Esophagus muscularis mucosa (tissue), 4 donors: ENCODE data around the gene ROBO1. TPM values are rescaled to one million over a fixed set of nuclear protein-coding genes. Genes with fewer than 3 reads are reported as not detected.

Experiments
- DNase-seq: peaks from one replicate; pipeline ENCODE4 v3.0.0-alpha.2; 2017; ENCODE audit errors: extremely low spot score
- H3K27ac ChIP-seq, 4 donors: fragments of 200-600 bp; sonication (generic); replicated peaks in 1 of 4; 1 replicate in 3 of 4; 2 replicates in 1 of 4; pipeline ENCODE4 v1.5.1; 2016 to 2019; ENCODE audit warnings: mild to moderate bottlenecking in 1 of 4
- H3K27me3 ChIP-seq, 4 donors: fragments of 200-600 bp; sonication (generic); one replicate each; pipeline versions ENCODE4 v1.5.1 to v1.6.0; 2016 to 2019
- H3K36me3 ChIP-seq, 4 donors: fragments of 200-600 bp; sonication (generic); one replicate each; pipeline ENCODE4 v1.5.1; 2016 to 2019
- H3K4me1 ChIP-seq, 4 donors: fragments of 200-600 bp; sonication (generic); one replicate each; pipeline ENCODE4 v1.5.1; 2016 to 2019
- H3K4me3 ChIP-seq, 4 donors: fragments of 200-600 bp; sonication (generic); 1 replicate in 2 of 4; 2 replicates in 2 of 4; pipeline ENCODE4 v1.5.1; 2016 to 2019; ENCODE audit warnings: mild to moderate bottlenecking in 4 of 4, moderate library complexity in 1 of 4
- H3K9me3 ChIP-seq, 4 donors: fragments of 200-600 bp; sonication (generic); 1 replicate in 3 of 4; 2 replicates in 1 of 4; pipeline ENCODE4 v1.5.1; 2016 to 2019
- EP300 ChIP-seq: sonication (generic); formaldehyde crosslinking; IDR thresholded peaks from one replicate; pipeline ENCODE4 v1.6.1; 2017; ENCODE audit warnings: antibody characterized with exemption
- POLR2A ChIP-seq: fragments of 450-650 bp; IDR thresholded peaks from one replicate; pipeline ENCODE4 v1.6.1; 2017; ENCODE audit warnings: antibody characterized with exemption, moderate library complexity, mild to moderate bottlenecking, low read depth
- POLR2AphosphoS5 ChIP-seq, 2 donors: sonication (generic); formaldehyde crosslinking; IDR thresholded peaks; one replicate each; pipeline ENCODE4 v1.6.1; 2017; ENCODE audit warnings: antibody characterized with exemption in 2 of 2
- WGBS: methylation state at CpG from one replicate; pipeline ENCODE4 v1.1.5; 2018; 5-methylcytosine and 5-hydroxymethylcytosine counted together
- intact Hi-C: fragments of 100-400 bp; cut with DNase I; formaldehyde crosslinking; loops from one replicate; pipeline ENCODE4 v1.15.1; 2023
- total RNA-seq, 4 donors: library from RNA; depleted of rRNA; stranded (reverse); fragments of >200 nt; gene quantifications; one replicate each; pipeline versions ENCODE4 v1.1.0 to v1.2.1, GENCODE V29; 2016
- TF ChIP-seq, protein P1 (sequence below), 3 experiments: fragments of 200-600 bp in 2 of 3; fragments of 450-650 bp in 1 of 3; sonication (generic) in 2 of 3; IDR thresholded peaks; one replicate each; pipeline ENCODE4 v1.5.1; 2017 to 2019; ENCODE audit warnings: antibody characterized with exemption in 3 of 3, mild to moderate bottlenecking in 2 of 3, moderate library complexity in 1 of 3

Gene ROBO1
- total RNA-seq, 4 donors from 2014 or later = 9.6 to 14.2 (median 12.6) TPM

- Histone ChIP-seq H3K36me3 (no peaks in the 10 kb centered on the region), H3K27me3 (no peaks in the 10 kb centered on the region)
These were observed 531.3 kb downstream of the ROBO1 start for GRCh38 chr3:79236496-79236895.

GRCh38 chr3:79233431-79234060 is 534.3 kb downstream of the ROBO1 start:
- no peaks in the 10 kb centered on the region for H3K27me3 ChIP-seq
- 88% methylated on average over 7 of the region's 7 CpGs for WGBS
- DNase-seq = no peak
- TF ChIP-seq EP300 = no peak
- no peak for TF ChIP-seq POLR2A
- no peak for TF ChIP-seq POLR2AphosphoS5 (IDR thresholded peaks at IDR 0.05)
- TF ChIP-seq, protein P1, sequence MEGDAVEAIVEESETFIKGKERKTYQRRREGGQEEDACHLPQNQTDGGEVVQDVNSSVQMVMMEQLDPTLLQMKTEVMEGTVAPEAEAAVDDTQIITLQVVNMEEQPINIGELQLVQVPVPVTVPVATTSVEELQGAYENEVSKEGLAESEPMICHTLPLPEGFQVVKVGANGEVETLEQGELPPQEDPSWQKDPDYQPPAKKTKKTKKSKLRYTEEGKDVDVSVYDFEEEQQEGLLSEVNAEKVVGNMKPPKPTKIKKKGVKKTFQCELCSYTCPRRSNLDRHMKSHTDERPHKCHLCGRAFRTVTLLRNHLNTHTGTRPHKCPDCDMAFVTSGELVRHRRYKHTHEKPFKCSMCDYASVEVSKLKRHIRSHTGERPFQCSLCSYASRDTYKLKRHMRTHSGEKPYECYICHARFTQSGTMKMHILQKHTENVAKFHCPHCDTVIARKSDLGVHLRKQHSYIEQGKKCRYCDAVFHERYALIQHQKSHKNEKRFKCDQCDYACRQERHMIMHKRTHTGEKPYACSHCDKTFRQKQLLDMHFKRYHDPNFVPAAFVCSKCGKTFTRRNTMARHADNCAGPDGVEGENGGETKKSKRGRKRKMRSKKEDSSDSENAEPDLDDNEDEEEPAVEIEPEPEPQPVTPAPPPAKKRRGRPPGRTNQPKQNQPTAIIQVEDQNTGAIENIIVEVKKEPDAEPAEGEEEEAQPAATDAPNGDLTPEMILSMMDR (IDR thresholded peaks at IDR 0.05) = no peak
- H3K36me3 ChIP-seq = no peaks in the 10 kb centered on the region
- H3K27ac ChIP-seq = no peak overlapping the region
- no peak overlapping the region for H3K4me3 ChIP-seq
- no peaks in the 10 kb centered on the region for H3K4me1 ChIP-seq
- intact Hi-C loops = no loop called here
- H3K9me3 ChIP-seq = no peaks in the 10 kb centered on the region

More at GRCh38 chr3:79236496-79236895, 531.3 kb downstream of the ROBO1 start:
- no peak for DNase-seq
- no peak overlapping the region for H3K27ac ChIP-seq
- 73% methylated on average over 1 of the region's 1 CpG for WGBS
- H3K4me3 ChIP-seq = no peak overlapping the region
- TF ChIP-seq EP300 (no peak), POLR2AphosphoS5 (IDR thresholded peaks at IDR 0.05) (no peak), POLR2A (no peak)
- TF ChIP-seq, protein P1 (IDR thresholded peaks at IDR 0.05) = no peak
- no peaks in the 10 kb centered on the region for H3K9me3 ChIP-seq
- intact Hi-C loops = no loop called here
- no peaks in the 10 kb centered on the region for H3K4me1 ChIP-seq

- H3K36me3 ChIP-seq = no peaks in the 10 kb centered on the region
- H3K27me3 ChIP-seq = no peaks in the 10 kb centered on the region
- H3K9me3 ChIP-seq = no peaks in the 10 kb centered on the region
- H3K27ac ChIP-seq = no peak overlapping the region
- intact Hi-C loops = no loop called here
- TF ChIP-seq POLR2AphosphoS5 (IDR thresholded peaks at IDR 0.05) = no peak
- TF ChIP-seq, protein P1 (IDR thresholded peaks at IDR 0.05) = no peak
- no peak for TF ChIP-seq EP300
- TF ChIP-seq POLR2A = no peak
- no peaks in the 10 kb centered on the region for H3K4me1 ChIP-seq
- no peak for DNase-seq
- H3K4me3 ChIP-seq = no peak overlapping the region
- 91% methylated on average over 1 of the region's 1 CpG for WGBS
These were observed 537.5 kb downstream of the ROBO1 start for GRCh38 chr3:79230266-79230665.

- Histone ChIP-seq H3K27me3 (no peaks in the 10 kb centered on the region), H3K4me1 (no peaks in the 10 kb centered on the region), H3K27ac (no peak overlapping the region), H3K9me3 (no peaks in the 10 kb centered on the region), H3K36me3 (no peaks in the 10 kb centered on the region), H3K4me3 (no peak overlapping the region)
- TF ChIP-seq POLR2A (no peak), EP300 (no peak), POLR2AphosphoS5 (IDR thresholded peaks at IDR 0.05) (no peak)
- TF ChIP-seq, protein P1 (IDR thresholded peaks at IDR 0.05) = no peak
- 62% methylated on average over 2 of the region's 2 CpGs for WGBS
- intact Hi-C loops = no loop called here
- no peak for DNase-seq
These were observed 550.7 kb downstream of the ROBO1 start for GRCh38 chr3:79217096-79217495.

DNA sequence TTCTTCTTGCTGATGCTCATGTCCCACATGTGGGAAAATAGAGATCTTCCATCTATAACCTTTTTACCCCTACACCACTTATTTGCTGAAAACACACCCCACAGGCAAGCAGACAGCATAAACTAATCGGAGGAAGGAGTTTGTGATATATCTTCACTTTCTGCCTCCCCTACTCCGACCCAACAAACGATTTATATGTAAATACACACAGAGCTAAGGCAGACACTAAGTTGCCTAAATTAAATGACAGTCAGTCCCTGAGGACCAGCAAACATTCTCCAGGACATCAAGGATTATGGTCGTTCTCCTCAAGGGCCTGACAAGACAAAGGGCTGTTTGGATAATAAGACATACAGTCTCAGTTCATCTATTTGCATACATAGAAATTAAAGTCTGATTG is 552.5 kb downstream of the ROBO1 start:
- no peaks in the 10 kb centered on the region for H3K27me3 ChIP-seq
- WGBS = 54% methylated on average over 4 of the region's 4 CpGs
- no peak overlapping the region for H3K27ac ChIP-seq
- no peaks in the 10 kb centered on the region for H3K9me3 ChIP-seq
- no peaks in the 10 kb centered on the region for H3K4me1 ChIP-seq
- intact Hi-C loops = no loop called here
- DNase-seq = no peak
- TF ChIP-seq, protein P1 (IDR thresholded peaks at IDR 0.05) = no peak
- TF ChIP-seq POLR2AphosphoS5 (IDR thresholded peaks at IDR 0.05) (no peak), EP300 (no peak), POLR2A (no peak)
- no peaks in the 10 kb centered on the region for H3K36me3 ChIP-seq
- no peak overlapping the region for H3K4me3 ChIP-seq
